ENCODE measurements around the gene SCN5A.

- no peak for TF ChIP-seq EZH2 (IDR thresholded peaks at IDR 0.05; ENCODE audit: borderline replicate concordance, low read depth, low read length, poor library complexity, severe bottlenecking)
- TF ChIP-seq, protein P1, sequence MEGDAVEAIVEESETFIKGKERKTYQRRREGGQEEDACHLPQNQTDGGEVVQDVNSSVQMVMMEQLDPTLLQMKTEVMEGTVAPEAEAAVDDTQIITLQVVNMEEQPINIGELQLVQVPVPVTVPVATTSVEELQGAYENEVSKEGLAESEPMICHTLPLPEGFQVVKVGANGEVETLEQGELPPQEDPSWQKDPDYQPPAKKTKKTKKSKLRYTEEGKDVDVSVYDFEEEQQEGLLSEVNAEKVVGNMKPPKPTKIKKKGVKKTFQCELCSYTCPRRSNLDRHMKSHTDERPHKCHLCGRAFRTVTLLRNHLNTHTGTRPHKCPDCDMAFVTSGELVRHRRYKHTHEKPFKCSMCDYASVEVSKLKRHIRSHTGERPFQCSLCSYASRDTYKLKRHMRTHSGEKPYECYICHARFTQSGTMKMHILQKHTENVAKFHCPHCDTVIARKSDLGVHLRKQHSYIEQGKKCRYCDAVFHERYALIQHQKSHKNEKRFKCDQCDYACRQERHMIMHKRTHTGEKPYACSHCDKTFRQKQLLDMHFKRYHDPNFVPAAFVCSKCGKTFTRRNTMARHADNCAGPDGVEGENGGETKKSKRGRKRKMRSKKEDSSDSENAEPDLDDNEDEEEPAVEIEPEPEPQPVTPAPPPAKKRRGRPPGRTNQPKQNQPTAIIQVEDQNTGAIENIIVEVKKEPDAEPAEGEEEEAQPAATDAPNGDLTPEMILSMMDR (conservative IDR thresholded peaks at IDR 0.05; ENCODE audit: low read depth, low read length) = no peak
Measured at GRCh38 chr3:38587548-38588131, 61.8 kb downstream of the SCN5A start.

Data from A673 (cell line).